GM18526 (cell line): Measurements from ENCODE around the gene UTP25.

Source experiments
- POLR2A ChIP-seq: IDR thresholded peaks from 3 replicates; pipeline ENCODE4 v1.6.1; 2011; ENCODE audit not compliant: insufficient read length; ENCODE audit errors: extremely low read depth

UTP25 gene

GRCh38 chr1:209802117-209802779 is 25.5 kb upstream of the UTP25 start:
- no peak for TF ChIP-seq POLR2A

GRCh38 chr1:209802780-209803152 is 25.0 kb upstream of the UTP25 start:
- TF ChIP-seq POLR2A, result no peak

GRCh38 chr1:209803568-209803967 is 24.2 kb upstream of the UTP25 start:
- TF ChIP-seq POLR2A, result no peak

- no peak for TF ChIP-seq POLR2A
These were observed 22.4 kb upstream of the UTP25 start for GRCh38 chr1:209805341-209805781.

- peak; percentile 33 for TF ChIP-seq POLR2A
These were observed 21.7 kb upstream of the UTP25 start, which contains the start of gene IRF6 for GRCh38 chr1:209805875-209806760. Gene IRF6 (minus strand): TSS chr1:209806142. CDS start chr1:209801413, 4,729 bp downstream.

GRCh38 chr1:209807509-209807908 is 20.3 kb upstream of the UTP25 start:
- no peak for TF ChIP-seq POLR2A

GRCh38 chr1:209808059-209808581 is 19.7 kb upstream of the UTP25 start:
- TF ChIP-seq POLR2A, result no peak

GRCh38 chr1:209809611-209810010 is 18.2 kb upstream of the UTP25 start:
- no peak for TF ChIP-seq POLR2A

GRCh38 chr1:209810783-209811182 is 17.0 kb upstream of the UTP25 start:
- TF ChIP-seq POLR2A, result no peak

GRCh38 chr1:209813902-209814301 is 13.9 kb upstream of the UTP25 start:
- no peak for TF ChIP-seq POLR2A

- TF ChIP-seq POLR2A, result no peak
These were observed 12.3 kb upstream of the UTP25 start for GRCh38 chr1:209815490-209815889.

GRCh38 chr1:209815931-209816341 is 11.8 kb upstream of the UTP25 start:
- TF ChIP-seq POLR2A, result no peak

- no peak for TF ChIP-seq POLR2A
These were observed 10.8 kb upstream of the UTP25 start for GRCh38 chr1:209816923-209817322.

GRCh38 chr1:209817691-209818090 is 10.1 kb upstream of the UTP25 start:
- TF ChIP-seq POLR2A, result no peak

GRCh38 chr1:209819058-209819457 is 8.7 kb upstream of the UTP25 start:
- TF ChIP-seq POLR2A, result no peak

- no peak for TF ChIP-seq POLR2A
These were observed 6.8 kb upstream of the UTP25 start for GRCh38 chr1:209820986-209821385.

GRCh38 chr1:209822706-209823105 is 5.1 kb upstream of the UTP25 start:
- TF ChIP-seq POLR2A, result no peak
